Stimulated activated CD4-positive, alpha-beta T cell treated with anti-CD3 and anti-CD28 coated beads, Interleukin-2, amount 100 ng/mL, for 48 hours (primary cell): ENCODE data around the gene VIL1.

Experiments used
- DNase-seq, 2 donors: peaks; one replicate each; pipeline ENCODE4 v3.0.0-alpha.2; 2020

The VIL1 gene

DNA sequence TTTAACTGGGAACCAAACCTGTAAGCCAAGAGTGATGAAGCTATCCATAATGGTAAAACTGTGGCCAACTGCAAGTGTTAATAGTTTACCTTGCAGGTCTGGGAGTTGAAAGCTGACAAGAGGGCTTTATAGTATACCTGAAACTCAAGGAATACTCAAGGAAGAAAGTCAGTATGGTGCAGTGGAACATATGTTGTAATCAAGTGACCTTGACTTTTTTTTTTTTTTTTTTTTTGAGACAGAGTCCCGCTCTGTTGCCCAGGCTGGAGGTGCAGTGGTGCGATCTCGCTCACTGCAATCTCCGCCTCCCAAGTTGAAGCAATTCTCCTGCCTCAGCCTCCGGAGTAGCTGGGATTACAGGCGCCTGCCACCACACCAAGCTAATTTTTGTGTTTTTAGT lies 27.6 kb downstream of the VIL1 start:
- no peak for DNase-seq

DNA sequence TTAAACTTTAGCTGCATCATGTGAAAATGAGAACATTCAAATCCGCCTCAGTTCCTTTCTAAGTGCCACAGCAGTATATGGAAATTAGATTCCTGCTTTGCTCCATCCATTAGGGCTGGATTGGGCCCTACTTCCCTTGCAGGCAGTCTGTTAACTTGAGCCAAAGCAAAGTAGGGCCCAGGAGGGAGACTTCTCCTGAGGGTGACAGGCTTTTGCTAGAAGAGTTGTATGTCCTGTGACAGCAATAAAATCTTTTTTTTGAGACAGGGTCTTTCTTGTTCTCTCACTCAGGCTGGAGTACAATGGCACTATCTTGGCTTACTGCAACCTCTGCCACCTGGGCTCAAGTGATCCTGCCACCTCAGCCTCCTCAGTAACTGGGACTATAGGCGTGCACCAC lies 28.1 kb downstream of the VIL1 start:
- DNase-seq, result no peak

DNA sequence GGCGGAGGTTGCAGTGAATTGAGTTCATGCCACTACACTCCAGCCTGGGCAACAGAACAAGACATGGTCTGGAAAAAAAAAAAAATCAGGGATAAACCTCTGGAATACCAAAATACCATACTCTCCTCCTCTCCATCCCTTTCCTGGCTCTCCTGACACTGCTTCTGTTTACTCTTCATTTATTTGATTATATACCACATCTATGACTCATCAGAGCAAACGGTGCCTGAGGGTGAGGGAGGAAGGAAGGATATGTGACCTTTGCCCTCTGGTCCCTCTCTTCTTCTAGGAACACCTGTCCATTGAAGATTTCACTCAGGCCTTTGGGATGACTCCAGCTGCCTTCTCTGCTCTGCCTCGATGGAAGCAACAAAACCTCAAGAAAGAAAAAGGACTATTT lies 30.0 kb downstream of the VIL1 start:
- DNase-seq, result no peak

DNA sequence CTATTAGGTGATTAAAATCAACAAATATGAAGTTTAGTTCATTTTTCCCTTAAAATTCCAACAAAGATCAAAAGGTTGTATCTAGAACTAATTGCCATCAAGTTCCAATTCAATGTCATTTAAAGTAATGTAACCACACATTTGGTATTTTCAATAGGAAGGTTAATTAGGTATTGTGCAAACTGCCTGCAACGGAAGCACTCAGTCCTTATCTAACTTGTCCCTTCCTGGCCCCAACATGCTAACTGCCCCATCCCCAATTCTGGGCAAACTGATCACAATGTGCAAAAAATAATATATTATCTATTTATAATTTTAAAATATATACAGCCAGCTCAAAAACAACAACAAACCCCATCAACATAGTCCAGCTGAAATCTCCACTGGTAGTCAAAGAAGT lies 33.2 kb downstream of the VIL1 start:
- no peak for DNase-seq

DNA sequence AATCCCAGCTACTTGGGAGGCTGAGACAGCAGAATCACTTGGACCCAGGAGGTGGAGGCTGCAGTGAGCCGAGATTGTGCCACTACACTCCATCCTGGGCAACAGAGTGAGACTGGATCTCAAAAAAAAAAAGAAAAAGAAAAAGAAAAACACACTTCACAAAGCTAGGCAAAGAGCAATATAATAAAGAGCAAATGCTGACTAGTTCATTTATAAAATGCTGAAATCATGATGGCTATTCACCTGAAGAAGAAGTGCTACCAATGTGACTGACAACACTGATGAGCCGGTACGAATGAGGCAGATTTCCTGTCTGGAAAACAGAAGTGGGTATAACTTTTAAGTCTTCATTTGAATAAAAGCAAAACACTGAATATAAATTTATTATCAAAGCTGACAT lies 37.9 kb downstream of the VIL1 start:
- DNase-seq, result no peak

DNA sequence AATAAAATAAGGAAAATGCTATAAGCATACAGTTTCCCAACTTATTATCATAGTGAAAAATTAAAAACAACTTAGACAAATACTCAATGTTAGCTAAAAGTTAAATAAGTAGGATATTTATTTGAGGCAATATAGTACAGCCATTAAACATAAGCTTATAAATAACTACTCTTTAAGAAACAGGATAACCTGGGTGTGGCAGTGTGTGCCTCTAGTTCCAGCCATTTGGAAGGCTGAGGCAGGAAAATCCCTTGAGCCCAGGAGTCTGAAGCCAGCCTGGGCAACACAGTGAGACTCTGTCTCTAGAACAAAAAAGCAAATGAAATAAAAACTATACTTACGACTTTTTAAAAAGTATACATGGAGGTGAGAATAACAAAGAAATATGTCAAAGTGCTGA lies 39.7 kb downstream of the VIL1 start:
- DNase-seq, result no peak

DNA sequence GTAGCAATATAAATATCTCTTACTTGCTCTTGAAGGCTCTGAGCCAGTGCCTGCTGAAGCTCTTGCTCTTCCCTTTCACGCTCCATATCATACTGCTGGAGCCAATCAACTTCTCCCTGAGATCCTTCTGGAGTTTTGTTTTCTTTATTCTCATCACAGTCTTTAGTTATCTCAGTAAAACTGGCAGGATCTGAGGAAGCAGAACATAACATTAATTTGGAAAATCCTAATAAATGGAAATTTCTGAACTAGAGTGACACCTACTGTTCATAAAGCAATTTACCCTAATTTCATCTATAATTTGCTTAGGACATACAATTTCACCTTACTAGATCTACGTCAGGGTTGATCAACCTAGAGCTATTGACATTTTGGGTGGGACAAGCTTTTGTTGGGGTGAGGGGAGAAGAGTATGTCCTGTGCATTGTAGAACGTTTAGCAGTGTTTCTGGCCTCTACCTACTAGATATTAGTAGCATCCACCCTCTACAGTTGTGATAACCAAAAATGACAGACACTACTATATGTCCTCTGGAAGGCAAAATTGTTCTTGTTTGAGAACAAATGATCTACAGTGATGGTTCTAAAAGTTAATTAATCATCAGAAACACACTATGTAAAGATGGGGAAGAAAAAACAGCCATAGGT lies 47.2 kb downstream of the VIL1 start:
- DNase-seq, result no peak

DNA sequence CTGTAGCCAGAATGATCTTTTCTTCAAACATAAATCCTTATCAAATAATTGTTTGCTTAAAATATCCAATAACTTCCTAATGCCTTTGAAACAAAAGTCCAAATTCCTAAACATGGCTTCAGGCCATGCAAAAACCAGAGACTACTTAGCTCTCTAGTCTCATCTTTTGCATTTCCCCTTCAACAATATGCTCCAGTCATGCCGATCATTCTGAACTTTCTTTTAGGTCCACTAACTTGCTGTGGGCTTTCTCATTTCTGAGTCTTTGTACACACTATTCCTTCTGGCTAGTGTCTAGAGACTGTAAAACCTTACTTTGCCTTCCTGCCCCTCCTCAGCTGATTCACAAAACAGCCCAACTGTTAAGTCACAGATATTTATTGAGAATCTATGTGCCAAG lies 51.5 kb downstream of the VIL1 start:
- no peak for DNase-seq

DNA sequence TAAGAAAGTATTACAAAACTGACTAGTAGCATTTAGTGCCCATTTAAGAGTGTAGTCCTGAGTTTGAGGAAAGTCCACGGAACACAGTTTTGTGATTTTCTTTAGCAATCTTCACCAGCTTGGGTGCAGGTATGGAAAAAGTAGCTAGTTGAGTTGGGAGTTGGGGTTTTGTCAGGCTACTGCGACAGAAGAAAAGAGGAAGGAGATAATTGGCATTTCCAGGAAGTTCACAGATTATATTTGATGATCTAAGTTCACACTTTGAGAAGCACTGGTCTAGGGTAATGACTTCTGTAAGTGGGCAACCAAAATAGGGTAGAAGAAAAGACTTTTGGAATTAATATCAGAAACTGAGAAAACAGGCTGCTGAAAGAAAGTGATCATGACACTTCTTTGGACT lies 52.1 kb downstream of the VIL1 start:
- no peak for DNase-seq

DNA sequence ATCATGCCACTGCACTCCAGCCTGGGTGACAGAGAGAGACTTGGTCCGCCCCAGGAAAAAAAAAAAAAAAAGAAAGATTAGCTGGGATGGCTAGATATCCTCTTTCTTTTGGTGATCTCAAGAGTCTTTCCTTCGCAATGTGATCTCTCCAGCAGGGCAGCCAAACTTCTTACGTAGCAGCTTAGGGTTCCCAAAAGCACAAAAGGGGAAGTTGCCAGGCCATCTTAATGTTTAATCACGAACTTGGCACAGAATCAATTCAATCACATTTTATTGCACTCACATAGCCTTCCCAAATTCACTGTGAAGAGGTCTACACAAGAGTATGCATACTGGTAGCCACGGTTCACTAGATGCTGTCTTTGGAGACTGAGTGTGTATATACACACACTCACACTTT lies 53.1 kb downstream of the VIL1 start:
- no peak for DNase-seq

DNA sequence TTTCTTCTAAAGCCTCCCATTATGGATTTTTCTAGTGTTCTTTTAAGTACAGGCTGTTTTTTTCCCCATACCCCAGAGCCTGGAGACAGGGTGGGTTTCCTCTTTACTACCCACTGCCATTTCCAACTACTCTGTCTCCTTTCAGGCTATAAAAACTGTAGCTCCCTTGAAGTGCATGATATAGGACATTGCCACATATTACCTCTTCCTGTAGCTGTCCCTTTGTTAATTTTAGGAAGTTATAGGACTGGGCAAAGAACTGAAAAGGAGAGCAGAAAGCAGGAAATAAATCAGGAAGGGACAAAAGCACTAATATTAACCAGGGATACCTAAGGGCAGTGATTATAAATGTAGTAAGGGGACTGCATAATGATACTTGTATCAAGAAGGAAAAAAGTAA lies 54.1 kb downstream of the VIL1 start:
- DNase-seq, result no peak

DNA sequence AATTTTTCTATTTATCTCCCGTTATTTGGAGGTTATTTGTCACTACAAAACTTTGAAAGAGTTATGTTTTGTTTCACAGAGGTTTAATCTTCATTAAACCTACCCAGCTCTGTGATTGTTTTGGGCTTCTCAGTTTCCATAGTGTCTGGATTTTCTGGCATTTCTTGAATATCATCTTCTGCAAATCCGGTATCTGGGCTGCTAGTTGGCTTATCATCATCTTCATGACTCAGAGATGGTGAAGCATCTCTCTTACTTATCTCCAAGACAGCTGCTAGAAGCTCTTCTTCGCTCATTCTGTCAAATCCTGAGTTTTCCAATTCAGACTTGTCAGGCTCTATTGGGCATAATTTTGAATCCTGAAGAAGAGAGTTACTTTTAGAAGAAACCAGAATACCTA lies 55.6 kb downstream of the VIL1 start:
- no peak for DNase-seq

DNA sequence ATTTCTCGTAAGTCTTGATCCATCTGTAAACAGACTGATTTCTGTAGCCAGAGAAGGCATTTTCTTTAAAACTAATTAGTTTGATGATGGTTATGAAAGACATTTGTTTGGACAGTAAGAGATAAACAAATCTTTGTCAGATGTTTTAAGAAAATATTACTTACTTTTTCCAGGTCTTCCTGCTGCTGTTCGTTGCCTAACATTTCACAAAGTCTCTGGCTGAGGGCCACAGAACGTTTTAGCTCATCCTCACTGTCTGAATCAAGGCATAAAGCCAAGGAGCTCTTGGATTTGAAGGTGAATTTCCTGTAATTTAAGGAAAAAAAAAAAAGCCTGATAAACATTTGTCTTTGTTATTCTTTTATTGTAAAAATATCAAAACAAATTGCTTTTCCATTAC lies 57.8 kb downstream of the VIL1 start:
- no peak for DNase-seq

DNA sequence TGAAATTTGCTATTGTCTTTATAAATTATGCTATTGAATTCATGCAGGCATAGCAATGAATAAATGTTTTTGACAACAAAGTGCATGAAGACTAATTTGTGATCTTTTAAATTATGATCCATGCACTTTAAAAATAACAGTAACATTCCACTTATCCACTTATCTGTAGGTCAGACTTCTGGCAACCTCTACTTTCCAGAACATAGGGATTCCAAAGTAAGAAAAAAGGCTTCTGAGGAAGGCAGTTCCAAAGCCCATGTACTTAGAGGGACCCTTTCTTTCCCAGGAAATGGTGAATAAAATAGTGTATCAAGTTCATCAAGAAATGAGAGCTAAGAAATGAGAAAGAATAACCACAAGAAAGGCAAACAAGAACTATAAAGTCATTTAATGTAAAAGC lies 58.3 kb downstream of the VIL1 start:
- no peak for DNase-seq

DNA sequence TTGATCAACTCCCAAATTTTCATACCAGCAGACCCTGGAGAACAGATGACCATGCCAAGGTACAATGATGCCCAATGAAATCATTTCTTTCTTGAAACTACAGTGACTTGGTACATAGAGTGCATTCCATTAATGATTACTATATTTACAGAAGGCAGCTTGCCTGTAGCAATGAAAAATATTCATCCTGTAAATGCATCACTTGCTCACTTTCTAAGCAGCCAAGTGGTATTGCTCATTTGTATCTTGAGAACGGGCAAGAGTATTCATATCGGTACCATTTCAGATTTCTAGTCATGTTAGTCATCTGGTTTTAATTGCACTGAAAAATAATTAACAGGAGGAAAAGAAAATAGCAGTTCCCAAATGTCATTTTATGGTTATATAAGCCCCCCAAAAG lies 59.6 kb downstream of the VIL1 start:
- no peak for DNase-seq

DNA sequence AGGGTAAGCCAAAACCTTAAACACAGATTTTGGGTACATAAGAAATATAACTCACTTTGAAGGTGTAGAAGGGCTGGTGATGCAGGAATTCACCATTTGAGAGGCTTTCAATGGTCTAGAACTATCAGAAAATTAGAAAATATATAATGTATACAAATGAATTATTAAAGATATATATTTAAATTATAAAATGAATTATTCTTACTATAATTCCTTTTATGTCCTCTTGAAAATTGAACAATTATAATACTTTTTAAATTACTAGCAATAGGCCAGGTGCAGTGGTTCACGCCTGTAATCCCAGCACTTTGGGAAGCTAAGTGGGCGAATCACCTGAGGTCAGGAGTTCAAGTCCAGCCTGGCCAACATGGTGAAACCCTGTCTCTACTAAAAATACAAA lies 60.7 kb downstream of the VIL1 start:
- DNase-seq, result no peak

DNA sequence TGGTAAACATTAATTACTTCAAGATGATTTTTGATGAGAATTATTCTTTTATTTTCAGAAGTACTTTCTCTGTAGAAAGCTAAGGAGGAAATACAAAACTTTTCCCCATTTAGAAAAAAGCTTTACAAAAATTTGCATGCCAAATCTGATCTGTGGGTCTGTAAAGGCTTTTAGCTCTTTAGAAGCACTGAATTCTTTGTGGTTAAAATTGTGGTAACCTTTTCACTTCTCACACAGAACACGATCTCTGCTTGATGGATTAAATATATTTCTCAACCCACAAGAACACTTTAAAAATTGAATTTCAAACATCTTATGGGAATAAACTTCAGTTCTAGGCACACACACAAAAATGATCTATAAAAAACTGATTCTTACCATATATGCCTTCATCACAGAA lies 63.7 kb downstream of the VIL1 start:
- no peak for DNase-seq

DNA sequence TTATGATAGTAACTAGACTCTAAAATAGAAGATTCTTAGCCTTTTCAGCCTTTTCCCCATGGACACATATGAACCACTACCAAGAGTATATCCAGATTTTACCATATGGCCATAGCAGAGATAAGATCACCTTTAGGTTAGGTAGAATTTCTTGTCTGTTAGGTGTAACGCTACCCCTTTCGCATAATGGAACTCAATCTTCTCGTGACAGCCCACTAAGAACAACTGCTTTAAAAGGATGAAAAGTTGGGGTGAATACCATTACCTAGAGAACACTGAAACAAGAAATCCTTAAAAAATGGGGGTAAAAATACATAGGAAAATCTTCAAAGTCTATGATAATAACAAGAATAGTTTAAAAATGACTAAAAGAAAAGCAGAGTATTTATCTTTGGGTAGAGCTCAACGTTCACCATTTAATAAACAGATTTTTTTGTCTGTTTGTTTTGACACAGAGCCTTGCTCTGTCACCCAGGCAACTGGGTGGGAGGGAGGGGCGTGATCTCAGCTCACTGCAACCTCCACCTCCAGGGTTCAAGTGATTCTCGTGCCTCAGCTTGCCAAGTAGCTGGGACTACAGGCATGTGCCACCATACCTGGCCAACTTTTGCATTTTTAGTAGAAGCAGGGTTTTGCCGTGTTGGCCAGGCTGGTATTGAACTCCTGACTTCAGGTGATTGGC lies 67.2 kb downstream of the VIL1 start:
- no peak for DNase-seq

DNA sequence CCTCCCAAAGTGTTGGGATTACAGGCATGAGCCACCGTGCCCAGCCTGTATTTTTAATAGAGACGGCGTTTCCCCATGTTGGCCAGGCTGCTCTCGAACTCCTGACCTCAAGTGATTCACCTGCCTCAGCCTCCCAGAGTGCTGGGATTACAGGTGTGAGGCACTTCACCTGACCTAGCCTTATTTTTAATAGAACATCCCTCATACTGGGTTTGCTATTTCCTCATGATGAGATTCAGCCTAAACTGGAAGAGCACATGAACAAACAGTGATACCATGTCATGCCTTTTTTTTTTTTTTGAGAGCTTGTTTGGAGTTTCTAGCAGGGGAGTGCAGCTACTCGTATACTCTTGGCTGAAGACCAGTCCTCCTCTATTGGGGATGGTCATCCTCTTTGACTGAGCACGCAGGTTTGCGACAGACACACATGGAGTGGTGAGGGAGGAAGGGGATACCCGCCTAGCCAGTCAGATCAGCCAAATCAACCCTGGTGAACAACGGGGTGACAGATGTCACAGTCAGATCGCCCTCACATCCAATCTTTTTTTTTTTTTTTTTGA lies 81.7 kb downstream of the VIL1 start:
- no peak for DNase-seq

DNA sequence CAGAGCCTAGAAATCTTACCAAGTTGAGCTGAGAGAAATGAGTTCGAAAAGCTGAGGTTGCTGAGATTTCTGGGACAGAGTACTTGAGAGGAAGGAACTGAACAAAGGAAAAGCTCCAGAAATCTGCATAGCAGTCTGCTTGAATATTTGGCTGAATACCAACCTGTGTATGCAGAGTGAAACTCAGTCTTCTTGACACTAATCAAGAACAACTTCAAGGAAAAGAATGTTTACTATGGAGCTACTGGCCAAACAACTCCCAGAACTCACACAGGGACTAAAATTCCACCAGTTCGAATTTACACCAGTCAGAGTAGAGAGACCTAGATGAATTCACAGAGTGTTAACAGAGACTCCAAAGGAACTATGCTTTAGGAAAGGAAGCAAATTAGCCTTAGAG lies 82.7 kb downstream of the VIL1 start:
- no peak for DNase-seq
